Measurements from ENCODE around the gene MRPS15. TPM values are rescaled to one million over a fixed set of nuclear protein-coding genes. Genes with fewer than 3 reads are reported as not detected.

The MRPS15 gene
- total RNA-seq, 1 experiment from 2014 or later: 200 TPM

GRCh38 chr1:36406440-36406839 lies 57.7 kb downstream of the MRPS15 start:
- ChIA-PET POLR2A (ENCODE audit: unreplicated experiment) (no interaction called here), CTCF (no interaction called here)
- Histone ChIP-seq H3K9me3 (ENCODE audit: insufficient read depth, low read depth) (no peaks in the 10 kb centered on the region), H3K79me2 (ENCODE audit: low read depth) (no peaks in the 10 kb centered on the region), H3K27me3 (ENCODE audit: insufficient read depth, low read depth) (no peaks in the 10 kb centered on the region), H3F3A (ENCODE audit: insufficient read depth, low read depth) (peaks cover 17% of the 10 kb centered on the region), H3K9me2 (ENCODE audit: insufficient read depth) (no peaks in the 10 kb centered on the region), H3K4me1 (replicated peaks; ENCODE audit: insufficient read depth) (peaks cover 15% of the 10 kb centered on the region), H3K4me2 (no peak overlapping the region), H3K27ac (no peak overlapping the region), H3K4me3 (no peak overlapping the region), H2AFZ (no peak overlapping the region), H3K36me3 (ENCODE audit: low read depth) (no peaks in the 10 kb centered on the region), H4K20me1 (ENCODE audit: insufficient read depth) (no peaks in the 10 kb centered on the region)
- no TSS peak for BruUV-seq (replicated peaks)
- TF ChIP-seq CTCF (conservative IDR thresholded peaks at IDR 0.05) (no peak), EZH2 (IDR thresholded peaks at IDR 0.05; ENCODE audit: low read depth) (no peak)
- no peak for DNase-seq
- intact Hi-C loops (cut with micrococcal nuclease; ENCODE audit: unreplicated experiment): no loop called here

Other genes with a start within 250 kb of the MRPS15 start
- 83.2 and 143 TPM in 2 replicates for gene THRAP3, start 239.9 kb downstream of the MRPS15 start, total RNA-seq (2021)
- gene SH3D21, start 158.0 kb downstream of the MRPS15 start, total RNA-seq (2021): 18.3 and 25.9 TPM in 2 replicates
- gene EVA1B, start 140.7 kb downstream of the MRPS15 start, total RNA-seq (2021): 12.4 and 20.5 TPM in 2 replicates
- 42.9 and 59.2 TPM in 2 replicates for gene STK40, start 78.5 kb downstream of the MRPS15 start, total RNA-seq (2021)
- 33.4 and 39.7 TPM in 2 replicates for gene LSM10, start 66.5 kb downstream of the MRPS15 start, total RNA-seq (2021)
- 21.6 and 25.7 TPM in 2 replicates for gene OSCP1, start 13.9 kb downstream of the MRPS15 start, total RNA-seq (2021)
- gene CSF3R, start 18.5 kb upstream of the MRPS15 start, total RNA-seq (2021): not detected in 2 replicates

Data from PC-9 (cell line).